Right lobe of liver (tissue), 4 donors: ENCODE measurements around the gene PGAP6.

Experiments
- CTCF ChIP-seq, 4 donors: fragments of 200-600 bp in 3 of 4; fragments of 450-650 bp in 1 of 4; IDR thresholded peaks; one replicate each; pipeline versions ENCODE4 v1.5.1 to v1.8.0; 2016 to 2022; ENCODE audit warnings: antibody characterized with exemption in 4 of 4, mild to moderate bottlenecking in 2 of 4
- POLR2A ChIP-seq: fragments of 450-650 bp; IDR thresholded peaks from one replicate; pipeline ENCODE4 v1.6.1; 2017; ENCODE audit warnings: antibody characterized with exemption, mild to moderate bottlenecking
- donor health status: DM: no; HTN: no; CAD: no.
- donor health status: DM: no; HTN: no; CAD: no.
- donor health status: DM: no; HTN: yes; CAD: no.

- TF ChIP-seq CTCF (IDR thresholded peaks at IDR 0.05) = no peak
- TF ChIP-seq POLR2A = no peak
These were observed 28.9 kb upstream of the PGAP6 start for GRCh38 chr16:410516-411178.
